Prostate gland (tissue), 2 donors: ENCODE measurements around the gene TLCD3B.

Experiments used
- CTCF ChIP-seq, 4 experiments: fragments of 200-600 bp in 2 of 4; fragments of 450-650 bp in 2 of 4; sonication (generic) in 2 of 4; IDR thresholded peaks; 1 replicate in 3 of 4; 2 replicates in 1 of 4; pipeline ENCODE4 v1.5.1; 2016 to 2019; ENCODE audit warnings: antibody characterized with exemption in 4 of 4, mild to moderate bottlenecking in 2 of 4, moderate library complexity in 2 of 4
- POLR2A ChIP-seq: fragments of 450-650 bp; IDR thresholded peaks from one replicate; pipeline ENCODE4 v1.6.1; 2016; ENCODE audit warnings: antibody characterized with exemption, mild to moderate bottlenecking
- POLR2AphosphoS5 ChIP-seq: sonication (generic); formaldehyde crosslinking; IDR thresholded peaks from one replicate; pipeline ENCODE4 v1.6.1; 2017; ENCODE audit warnings: antibody characterized with exemption

- no peak for TF ChIP-seq POLR2A
- no peak for TF ChIP-seq CTCF (IDR thresholded peaks at IDR 0.05)
- TF ChIP-seq POLR2AphosphoS5 = no peak
Measured at GRCh38 chr16:30070490-30070889, 39.4 kb upstream of the TLCD3B start.
